Activated effector memory CD4-positive, alpha-beta T cell treated with anti-CD3 and anti-CD28 coated beads, Interleukin-2, amount 50 U/mL, for 16 hours (primary cell): ENCODE measurements around the gene PDRG1.
"Not testable (repeated sequence)": the region's sequence is repeated elsewhere in the genome, so short reads cannot be mapped to it uniquely, and the experiment has no call there.

ENCODE experiments used
- DNase-seq: peaks from one replicate; pipeline ENCODE4 v3.0.0-alpha.2; 2020

Gene PDRG1

GRCh38 chr20:31925631-31926030, 26.2 kb downstream of the PDRG1 start:
- DNase-seq: no peak

DNA sequence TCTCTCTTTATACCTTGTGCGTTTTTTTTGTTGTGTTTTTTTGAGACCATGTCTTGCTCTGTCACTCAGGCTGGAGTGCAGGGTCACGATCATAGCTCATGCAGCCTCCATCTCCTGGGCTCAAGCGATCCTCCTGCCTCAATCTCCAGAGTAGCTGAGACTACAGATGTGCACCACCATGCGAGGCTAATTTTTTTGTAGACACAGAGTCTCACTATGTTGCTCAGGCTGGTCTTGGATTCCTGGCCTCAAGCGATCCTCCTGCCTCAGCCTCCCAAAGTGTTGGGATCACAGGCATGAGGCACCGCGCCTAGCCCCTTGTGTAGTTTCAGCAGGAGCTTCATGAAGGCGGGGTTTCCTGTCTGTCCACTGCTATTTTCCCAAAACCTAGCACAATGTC, 27.3 kb downstream of the PDRG1 start:
- DNase-seq: no peak

GRCh38 chr20:31923388-31924331, 28.2 kb downstream of the PDRG1 start:
- DNase-seq: no peak

GRCh38 chr20:31922588-31922987, 29.3 kb downstream of the PDRG1 start:
- no peak for DNase-seq

DNA sequence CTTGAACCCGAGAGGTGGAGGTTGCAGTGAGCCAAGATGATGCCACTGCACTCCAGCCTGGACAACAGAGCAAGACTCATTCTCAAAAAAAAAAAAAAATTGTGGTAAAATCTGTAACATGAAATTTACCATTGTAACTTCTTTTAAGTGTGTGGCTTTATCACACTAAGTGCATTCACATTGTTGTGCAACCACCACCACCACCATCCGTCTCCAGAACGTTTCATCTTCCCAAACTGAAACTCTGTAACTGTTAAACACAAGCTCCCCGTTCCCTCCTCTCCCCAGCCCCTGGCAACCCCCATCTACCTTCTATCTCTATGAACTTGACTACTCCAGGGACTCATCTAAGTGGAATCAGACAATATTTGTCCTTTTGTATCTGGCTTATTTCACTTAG, 29.7 kb downstream of the PDRG1 start:
- no peak for DNase-seq

GRCh38 chr20:31921480-31921879, 30.4 kb downstream of the PDRG1 start:
- not testable (repeated sequence) for DNase-seq

GRCh38 chr20:31920275-31920855, 31.5 kb downstream of the PDRG1 start:
- no peak for DNase-seq

GRCh38 chr20:31919410-31920155, 32.3 kb downstream of the PDRG1 start:
- DNase-seq: no peak

GRCh38 chr20:31918466-31919105, 33.3 kb downstream of the PDRG1 start:
- DNase-seq: no peak

DNA sequence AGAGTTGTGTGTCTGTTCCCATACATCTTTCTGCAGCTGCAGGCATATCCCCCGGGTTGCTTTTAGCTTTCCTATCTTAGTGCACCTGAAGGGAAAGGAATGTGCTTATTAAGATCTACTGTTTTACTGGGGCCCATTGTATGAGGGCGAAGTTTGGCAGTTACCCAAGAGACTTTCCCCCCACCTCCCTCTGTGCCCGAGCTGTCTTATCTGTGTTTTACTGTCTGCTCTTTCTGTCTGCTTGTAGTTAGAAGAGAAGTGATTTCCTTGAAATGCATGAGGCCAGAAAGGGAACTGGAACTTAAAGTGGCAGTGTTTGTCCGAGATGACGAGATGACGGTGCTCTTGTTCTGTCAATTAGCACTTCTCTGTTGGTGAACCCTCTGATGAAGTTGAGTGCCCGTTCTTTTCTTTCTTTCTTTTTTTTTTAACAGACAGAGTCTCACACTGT, 33.9 kb downstream of the PDRG1 start:
- DNase-seq: not testable (repeated sequence)

DNA sequence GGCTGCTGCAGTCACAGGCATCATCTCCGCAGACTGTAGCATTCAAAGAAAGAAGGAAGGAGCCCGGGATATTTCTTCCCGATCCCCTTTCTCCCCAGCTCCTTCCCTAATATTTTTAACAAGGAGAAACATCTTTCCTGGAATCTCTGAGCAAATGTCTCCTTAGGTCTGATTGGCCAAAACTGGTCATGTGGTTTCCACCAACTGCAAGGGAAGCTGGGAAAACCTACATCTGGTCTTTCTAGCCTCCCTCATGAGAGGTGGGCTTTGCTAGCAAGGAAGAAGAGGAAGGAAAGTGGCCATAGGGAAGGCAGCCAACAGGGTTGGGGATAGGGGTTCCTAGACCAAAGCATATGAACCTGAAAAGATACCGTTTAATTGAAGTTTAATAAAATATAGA, 35.1 kb downstream of the PDRG1 start:
- no peak for DNase-seq

- peak; percentile 37 for DNase-seq
These were observed 36.2 kb downstream of the PDRG1 start for GRCh38 chr20:31915491-31916280.

- no peak for DNase-seq
These were observed 37.7 kb downstream of the PDRG1 start for GRCh38 chr20:31914170-31914569.

DNA sequence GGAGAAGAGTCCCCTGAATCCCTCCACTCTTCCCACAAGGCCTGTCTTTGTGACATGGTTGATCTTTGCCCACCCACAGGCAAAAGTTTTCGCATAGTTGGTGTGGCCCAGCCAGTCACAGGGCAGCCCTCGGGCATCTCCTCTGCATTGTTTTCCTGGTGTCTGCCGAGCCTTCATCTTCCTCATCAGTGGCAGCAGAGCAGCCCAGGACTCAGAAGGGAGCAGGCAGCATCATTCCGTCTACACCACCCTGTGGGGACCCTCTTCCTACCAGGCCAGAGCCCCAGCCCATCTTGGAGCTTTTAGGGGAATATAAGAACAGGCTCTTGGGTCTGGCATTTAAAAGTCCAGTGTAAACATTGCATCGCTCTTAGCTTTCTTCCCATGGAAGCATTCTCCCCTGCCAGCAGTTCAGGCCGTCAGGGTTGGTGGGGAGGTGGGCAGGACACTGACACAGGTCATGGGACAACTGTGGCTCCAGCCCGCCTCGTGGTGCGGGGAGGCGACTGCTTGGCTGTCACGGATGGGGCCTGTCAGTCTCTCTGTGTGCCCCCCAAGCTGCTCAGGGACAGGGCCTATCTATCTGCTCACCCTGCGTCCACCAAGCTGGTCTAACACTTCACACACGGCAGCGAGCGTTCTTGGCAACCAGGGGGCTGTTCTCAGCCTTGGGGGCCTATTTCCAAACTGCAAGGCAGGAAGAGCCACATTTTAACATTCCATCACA, 38.3 kb downstream of the PDRG1 start:
- DNase-seq: no peak

DNA sequence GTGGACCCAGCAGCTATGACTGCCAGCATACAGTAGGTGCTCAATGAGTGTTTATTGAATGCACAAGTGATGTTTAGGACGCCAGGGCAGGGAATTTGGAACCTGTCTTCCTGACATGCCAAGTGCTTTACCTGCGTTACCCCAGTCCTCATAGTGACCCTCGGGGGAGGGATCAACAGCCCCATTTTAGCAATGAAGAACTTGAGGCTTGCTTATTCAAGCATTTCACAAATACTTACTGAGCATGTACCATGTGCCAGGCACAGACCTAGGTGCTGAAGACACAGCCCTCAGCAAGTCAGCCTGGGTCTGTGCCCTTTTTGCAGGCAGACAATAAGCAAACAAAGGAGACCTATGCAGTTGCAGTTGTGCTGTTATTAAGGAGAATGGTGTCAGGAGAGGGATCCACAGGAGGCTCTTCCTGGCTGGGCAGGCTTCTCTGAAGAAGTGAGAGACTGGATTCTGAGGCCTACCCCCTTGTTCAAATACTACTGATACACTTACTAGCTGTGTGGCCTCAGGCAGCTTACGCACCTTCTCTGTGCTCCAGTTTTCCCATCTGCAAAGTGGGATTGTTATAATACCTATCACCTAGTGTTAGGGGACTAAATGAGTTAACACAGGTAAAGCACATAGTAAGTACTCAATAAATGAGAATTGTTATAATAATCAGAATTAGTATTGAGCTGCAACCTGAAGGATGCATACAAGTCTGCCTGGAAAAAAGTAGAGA, 41.6 kb downstream of the PDRG1 start:
- DNase-seq: no peak

DNA sequence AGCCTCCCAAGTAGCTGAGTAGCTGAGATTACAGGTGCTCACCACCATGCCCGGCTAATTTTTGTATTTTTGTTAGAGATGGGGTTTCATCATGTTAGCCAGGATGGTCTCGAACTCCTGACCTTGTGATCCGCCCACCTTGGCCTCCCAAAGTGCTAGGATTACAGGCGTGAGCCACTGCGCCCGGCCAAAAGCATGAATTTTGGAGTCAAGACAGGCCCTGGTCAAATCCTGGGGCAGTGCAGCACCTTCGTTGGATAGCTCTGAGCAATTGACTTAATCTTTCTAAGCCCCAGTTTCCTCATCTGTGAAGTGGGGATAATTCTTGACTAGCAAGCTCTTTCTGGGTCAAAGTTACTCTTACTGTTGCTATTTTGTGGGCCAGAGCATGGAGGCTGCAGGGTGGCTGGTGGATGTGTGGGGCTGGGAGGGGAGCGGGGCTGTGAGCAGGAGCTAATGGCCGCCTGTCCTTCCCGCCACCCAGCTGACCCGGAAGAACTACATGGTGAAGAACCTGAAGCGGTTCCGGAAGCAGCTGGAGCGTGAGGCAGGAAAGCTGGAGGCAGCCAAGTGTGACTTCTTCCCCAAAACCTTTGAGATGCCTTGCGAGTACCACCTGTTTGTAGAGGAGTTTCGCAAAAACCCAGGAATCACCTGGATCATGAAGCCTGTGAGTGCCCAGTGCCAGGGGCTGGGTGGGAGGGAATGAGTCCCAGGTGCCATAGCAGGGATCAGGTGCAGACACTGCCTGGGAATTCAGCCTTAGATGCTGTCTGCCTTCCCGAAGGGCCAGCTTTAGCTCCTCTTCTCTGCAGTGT, 42.4 kb downstream of the PDRG1 start:
- no peak for DNase-seq

DNA sequence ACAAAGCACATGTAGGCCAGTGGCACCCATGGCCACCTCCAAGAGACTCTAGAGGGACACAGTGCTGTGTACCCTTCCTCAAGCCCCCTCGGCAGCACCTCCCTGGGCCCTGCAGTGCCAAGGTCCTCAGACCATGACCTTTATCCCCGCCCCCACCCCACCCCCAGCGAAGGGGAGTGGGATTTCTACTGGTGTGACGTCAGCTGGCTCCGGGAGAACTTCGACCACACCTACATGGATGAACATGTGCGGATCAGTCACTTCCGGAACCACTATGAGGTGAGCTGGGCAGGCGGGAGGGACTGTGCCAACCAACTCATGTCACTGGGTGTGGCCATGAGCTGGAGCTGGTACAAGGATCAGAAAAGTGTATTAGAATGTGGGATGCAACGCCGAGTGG, 43.4 kb downstream of the PDRG1 start:
- DNase-seq: no peak

GRCh38 chr20:31908016-31908415, 43.8 kb downstream of the PDRG1 start:
- no peak for DNase-seq

GRCh38 chr20:31907046-31907445, 44.8 kb downstream of the PDRG1 start:
- DNase-seq: no peak

DNA sequence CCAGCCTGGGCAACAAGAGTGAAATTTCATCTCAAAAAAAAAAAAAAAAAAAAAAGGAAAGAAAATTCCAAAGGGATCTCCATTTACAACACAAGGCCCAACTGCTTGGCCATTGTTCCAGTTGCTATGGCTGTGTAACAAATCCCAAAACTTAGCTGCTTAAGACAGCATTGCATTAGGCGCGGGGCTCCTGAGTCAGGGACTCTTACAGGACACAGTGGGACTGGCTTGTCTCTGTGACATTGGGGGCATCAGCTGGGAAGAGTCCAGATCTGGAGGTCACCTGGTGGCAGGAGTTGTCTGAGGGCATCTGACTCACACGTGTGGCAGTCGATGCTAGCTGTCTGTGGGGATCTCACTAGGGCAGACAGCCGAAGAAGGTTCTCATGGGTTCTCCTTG, 45.8 kb downstream of the PDRG1 start:
- no peak for DNase-seq
